ENCODE results near the gene KSR2. TPM values are rescaled to one million over a fixed set of nuclear protein-coding genes. Genes with fewer than 3 reads are reported as not detected.

The KSR2 gene
- total RNA-seq, 2 donors from 2014 or later = 0.66 to 1.0 TPM

DNA sequence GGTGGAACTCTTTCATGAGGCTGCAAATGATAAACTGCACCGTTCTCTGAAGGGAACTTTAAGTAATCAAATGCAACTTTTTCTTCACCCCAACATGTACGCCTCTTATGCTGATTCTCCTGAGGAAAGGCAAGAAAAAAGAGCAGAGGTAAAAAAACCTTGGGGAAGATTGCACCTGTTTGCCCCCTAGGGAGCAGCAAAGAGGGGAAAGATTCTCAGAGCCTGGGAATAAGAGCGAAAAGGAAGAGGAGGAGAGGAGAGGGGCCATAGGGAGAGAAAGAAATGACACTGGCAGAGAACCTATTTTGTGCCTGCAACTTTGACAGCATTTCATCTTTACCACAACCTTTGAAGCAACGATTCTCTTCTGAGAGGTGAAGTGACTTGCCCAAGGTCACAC lies 254.6 kb downstream of the KSR2 start:
- TF ChIP-seq CTCF (IDR thresholded peaks at IDR 0.05) = no peak
- TF ChIP-seq POLR2A (IDR thresholded peaks at IDR 0.05) = no peak
- ATAC-seq (no peak), DNase-seq (no peak)
- 62 to 65% methylated on average over 4 of the region's 4 CpGs for WGBS, 2 donors
- Histone ChIP-seq H3K27ac (no peak overlapping the region), H3K9me3 (no peaks in the 10 kb centered on the region), H3K27me3 (no peaks in the 10 kb centered on the region), H3K36me3 (replicated peaks in 1 of 2; ENCODE audit: insufficient read depth in 1 of 2, low read depth in 2 of 2) (no peaks in the 10 kb centered on the region), H3K4me1 (no peaks in the 10 kb centered on the region), H3K4me3 (no peak overlapping the region)
- intact Hi-C loops (cut with DNase I) = no loop called here

DNA sequence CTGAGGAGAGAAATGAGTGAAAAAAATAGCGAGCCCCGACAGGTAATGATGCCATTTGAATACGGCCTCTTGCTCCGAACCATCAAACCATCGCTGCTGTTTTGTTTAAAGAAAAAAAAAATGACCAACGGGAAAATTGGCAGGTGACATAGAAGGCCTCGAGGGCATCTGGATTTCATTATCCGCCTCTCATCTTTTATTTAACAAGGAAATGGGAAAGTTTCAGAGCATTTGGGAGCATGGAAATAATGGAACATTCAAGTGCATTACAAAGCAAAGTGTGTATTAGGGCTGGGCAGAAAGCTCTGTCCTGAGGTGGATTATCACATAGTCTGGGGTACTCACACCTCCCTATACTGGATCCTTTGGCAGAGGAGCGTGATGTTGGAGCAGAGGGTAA lies 258.7 kb downstream of the KSR2 start:
- intact Hi-C loops (cut with DNase I) = no loop called here
- Histone ChIP-seq H3K27me3 (no peaks in the 10 kb centered on the region), H3K4me1 (no peaks in the 10 kb centered on the region), H3K9me3 (no peaks in the 10 kb centered on the region), H3K27ac (no peak overlapping the region), H3K4me3 (no peak overlapping the region), H3K36me3 (replicated peaks in 1 of 2; ENCODE audit: insufficient read depth in 1 of 2, low read depth in 2 of 2) (no peaks in the 10 kb centered on the region)
- DNase-seq (no peak), ATAC-seq (no peak)
- TF ChIP-seq CTCF (IDR thresholded peaks at IDR 0.05) (no peak), POLR2A (IDR thresholded peaks at IDR 0.05) (no peak)
- 72 to 78% methylated on average over 9 of the region's 9 CpGs for WGBS, 2 donors

DNA sequence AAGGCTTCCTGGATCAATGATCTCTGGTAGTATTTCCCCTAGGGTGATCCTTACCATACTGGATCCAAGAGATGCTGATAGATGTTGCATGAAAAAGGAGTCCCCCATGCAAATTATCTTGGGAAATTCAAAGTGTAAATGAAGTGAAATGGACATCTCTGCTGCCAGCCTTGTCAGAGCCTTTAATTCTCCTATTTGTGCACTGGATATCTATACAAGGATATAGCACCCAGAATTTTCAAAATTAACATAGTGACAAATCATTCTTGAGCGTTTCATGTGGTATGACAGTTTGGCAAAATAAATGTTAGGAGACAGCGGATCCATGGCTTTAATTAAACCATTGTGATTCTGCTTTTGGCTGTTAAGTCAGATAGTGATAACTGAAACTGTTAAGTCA lies 260.9 kb downstream of the KSR2 start:
- WGBS, 2 donors = 75 to 80% methylated on average over 2 of the region's 2 CpGs
- Histone ChIP-seq H3K36me3 (replicated peaks in 1 of 2; ENCODE audit: insufficient read depth in 1 of 2, low read depth in 2 of 2) (no peaks in the 10 kb centered on the region), H3K27me3 (no peaks in the 10 kb centered on the region), H3K4me3 (no peak overlapping the region), H3K9me3 (no peaks in the 10 kb centered on the region), H3K4me1 (no peaks in the 10 kb centered on the region), H3K27ac (no peak overlapping the region)
- intact Hi-C loops (cut with DNase I) = no loop called here
- TF ChIP-seq CTCF (IDR thresholded peaks at IDR 0.05) = no peak
- no peak for TF ChIP-seq POLR2A (IDR thresholded peaks at IDR 0.05)
- ATAC-seq (no peak), DNase-seq (no peak)

DNA sequence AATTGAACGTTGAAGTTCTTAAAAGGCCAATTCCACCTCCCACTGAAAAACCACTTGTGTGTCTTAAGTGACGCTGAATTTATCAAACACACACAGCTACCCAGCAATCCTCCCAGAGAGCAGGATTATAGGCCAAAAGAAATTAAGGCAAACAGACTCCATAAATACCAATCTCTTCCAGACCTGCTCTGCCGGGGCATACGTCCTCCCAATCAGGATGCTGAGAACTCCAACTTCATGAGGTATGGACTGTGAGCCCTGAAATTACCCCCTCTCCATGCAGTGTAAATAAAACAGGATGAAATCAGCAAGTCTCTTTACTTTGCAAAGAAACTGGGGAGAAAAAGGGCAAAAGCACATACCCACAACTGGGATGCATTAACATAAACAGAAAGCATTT lies 265.2 kb downstream of the KSR2 start:
- intact Hi-C loops (cut with DNase I) = no loop called here
- ATAC-seq (no peak), DNase-seq (no peak)
- no peaks in the 10 kb centered on the region for H3K36me3 ChIP-seq (replicated peaks in 1 of 2; ENCODE audit: insufficient read depth in 1 of 2, low read depth in 2 of 2)
- no peaks in the 10 kb centered on the region for H3K4me1 ChIP-seq
- WGBS, 2 donors = 72% methylated on average over 4 of the region's 4 CpGs
- H3K9me3 ChIP-seq = no peaks in the 10 kb centered on the region
- no peaks in the 10 kb centered on the region for H3K27me3 ChIP-seq
- H3K27ac ChIP-seq = no peak overlapping the region
- TF ChIP-seq POLR2A (IDR thresholded peaks at IDR 0.05) (no peak), CTCF (IDR thresholded peaks at IDR 0.05) (no peak)
- no peak overlapping the region for H3K4me3 ChIP-seq

GRCh38 chr12:117702741-117703140 lies 266.0 kb downstream of the KSR2 start:
- 71 to 78% methylated on average over 4 of the region's 4 CpGs for WGBS, 2 donors
- no peak for ATAC-seq
- H3K4me1 ChIP-seq = no peaks in the 10 kb centered on the region
- no peaks in the 10 kb centered on the region for H3K27me3 ChIP-seq
- no peaks in the 10 kb centered on the region for H3K36me3 ChIP-seq (replicated peaks in 1 of 2; ENCODE audit: insufficient read depth in 1 of 2, low read depth in 2 of 2)
- H3K9me3 ChIP-seq = no peaks in the 10 kb centered on the region
- no peak overlapping the region for H3K4me3 ChIP-seq
- intact Hi-C loops (cut with DNase I) = no loop called here
- TF ChIP-seq POLR2A (IDR thresholded peaks at IDR 0.05) (no peak), CTCF (IDR thresholded peaks at IDR 0.05) (no peak)
- no peak overlapping the region for H3K27ac ChIP-seq
- no peak for DNase-seq
